Natural killer cell (primary cell): ENCODE measurements around the gene RRBP1. TPM values are rescaled to one million over a fixed set of nuclear protein-coding genes. Genes with fewer than 3 reads are reported as not detected.
A peak's percentile ranks its signal among the peaks of the same experiment; 100 is the strongest.

Experiments used
- ATAC-seq, 3 donors: fragments of 150-1000 bp in 2 of 3; fragments of 200-7000 bp in 1 of 3; cut with Tn5 transposase; 1 replicate in 1 of 3; 2 replicates in 2 of 3; pipeline ENCODE4 v1.10.0; 2021; ENCODE audit warnings: mild to moderate bottlenecking in 2 of 3, moderate library complexity in 2 of 3
- DNase-seq, 2 donors: peaks; one replicate each; pipeline versions ENCODE4 v3.0.0 to v3.0.0-alpha.2; 2013 to 2021; ENCODE audit warnings: mixed read lengths in 1 of 2
- H3K27ac ChIP-seq: one replicate; pipeline ENCODE4 v1.5.1; 2013; ENCODE audit warnings: mild to moderate bottlenecking, low read length
- H3K27me3 ChIP-seq: one replicate; pipeline ENCODE4 v1.6.1; 2013; ENCODE audit warnings: low read length; ENCODE audit not compliant: control insufficient read depth, insufficient read depth
- H3K36me3 ChIP-seq: one replicate; pipeline ENCODE4 v1.6.1; 2013; ENCODE audit warnings: low read length; ENCODE audit not compliant: control insufficient read depth, insufficient read depth
- H3K4me1 ChIP-seq: one replicate; pipeline ENCODE4 v1.6.1; 2013; ENCODE audit warnings: low read length; ENCODE audit not compliant: control insufficient read depth, insufficient read depth
- H3K4me3 ChIP-seq: one replicate; pipeline ENCODE4 v1.5.1; 2013; ENCODE audit warnings: low read length
- H3K9me3 ChIP-seq: one replicate; pipeline ENCODE4 v1.6.1; 2013; ENCODE audit warnings: low read length; ENCODE audit not compliant: control insufficient read depth, insufficient read depth
- H3K27ac Mint-ChIP-seq, 2 donors: one replicate each; pipeline ENCODE4 v1.8.0; 2022; ENCODE audit warnings: mild to moderate bottlenecking in 2 of 2, mixed read lengths in 2 of 2, moderate library complexity in 1 of 2
- H3K27me3 Mint-ChIP-seq, 2 donors: one replicate each; pipeline ENCODE4 v1.8.0; 2022; ENCODE audit warnings: low read depth in 2 of 2, mixed read lengths in 2 of 2
- H3K36me3 Mint-ChIP-seq: one replicate; pipeline ENCODE4 v1.8.0; 2022; ENCODE audit warnings: mixed read lengths
- H3K4me1 Mint-ChIP-seq, 2 donors: one replicate each; pipeline ENCODE4 v1.8.0; 2022; ENCODE audit warnings: mixed read lengths in 2 of 2
- H3K4me3 Mint-ChIP-seq: one replicate; pipeline ENCODE4 v1.8.0; 2022; ENCODE audit warnings: mild to moderate bottlenecking, moderate library complexity, mixed read lengths
- H3K9me3 Mint-ChIP-seq, 2 donors: one replicate each; pipeline ENCODE4 v1.8.0; 2022; ENCODE audit warnings: mixed read lengths in 2 of 2
- CTCF ChIP-seq: fragments of 200-600 bp; IDR thresholded peaks from one replicate; pipeline ENCODE4 v1.8.0; 2022; ENCODE audit warnings: antibody characterized with exemption
- WGBS: methylation state at CpG from one replicate; pipeline ENCODE4 v1.1.7; 2013; ENCODE audit warnings: missing lambda C conversion rate; ENCODE audit not compliant: insufficient coverage; 5-methylcytosine and 5-hydroxymethylcytosine counted together
- intact Hi-C: fragments of 100-400 bp; cut with micrococcal nuclease; formaldehyde crosslinking; loops from one replicate; pipeline ENCODE4 v1.14.2; 2022
- total RNA-seq, 4 donors: library from RNA; stranded (reverse); fragments of 120-200 nt in 1 of 4; gene quantifications; one replicate each; pipeline versions ENCODE4 v1.2.3 to v1.2.4, GENCODE V29; 2013 to 2022

Gene RRBP1
- total RNA-seq, 3 donors from 2014 or later (not counting 1 experiment from before 2014, with no cell fraction given) = 88.3 to 95.4 (median 90.1) TPM

GRCh38 chr20:17678886-17679285, 3.2 kb downstream of the RRBP1 start:
- H3K27me3 Mint-ChIP-seq = peaks cover 0 to 5% of the 10 kb centered on the region in 2 donors
- intact Hi-C loops = no loop called here
- peaks cover 47% of the 10 kb centered on the region in 2 donors for H3K4me1 Mint-ChIP-seq
- H3K4me1 ChIP-seq = peaks cover 19% of the 10 kb centered on the region
- no peaks in the 10 kb centered on the region for H3K36me3 Mint-ChIP-seq
- H3K27me3 ChIP-seq = no peaks in the 10 kb centered on the region
- DNase-seq = no peak
- no peak for ATAC-seq
- H3K4me3 Mint-ChIP-seq = no peak overlapping the region
- no peak overlapping the region for H3K4me3 ChIP-seq
- no peaks in the 10 kb centered on the region for H3K9me3 Mint-ChIP-seq
- H3K36me3 ChIP-seq = peaks cover 11% of the 10 kb centered on the region
- TF ChIP-seq CTCF = no peak
- peak overlapping the region; percentile 90 for H3K27ac Mint-ChIP-seq
- no peak overlapping the region for H3K27ac ChIP-seq
- WGBS = 100% methylated on average over 3 of the region's 3 CpGs
- H3K9me3 ChIP-seq = no peaks in the 10 kb centered on the region

GRCh38 chr20:17678295-17678694, 3.7 kb downstream of the RRBP1 start:
- H3K36me3 Mint-ChIP-seq = no peaks in the 10 kb centered on the region
- ATAC-seq (no peak), DNase-seq (no peak)
- no peaks in the 10 kb centered on the region for H3K27me3 Mint-ChIP-seq
- no peak overlapping the region for H3K27ac ChIP-seq
- H3K9me3 ChIP-seq = no peaks in the 10 kb centered on the region
- intact Hi-C loops = no loop called here
- H3K27ac Mint-ChIP-seq = peak overlapping the region; percentile 22 to 90
- WGBS = 81% methylated on average over 2 of the region's 2 CpGs
- no peaks in the 10 kb centered on the region for H3K27me3 ChIP-seq
- no peak overlapping the region for H3K4me3 ChIP-seq
- no peaks in the 10 kb centered on the region for H3K9me3 Mint-ChIP-seq
- peaks cover 11% of the 10 kb centered on the region for H3K36me3 ChIP-seq
- peaks cover 50 to 51% of the 10 kb centered on the region in 2 donors for H3K4me1 Mint-ChIP-seq
- TF ChIP-seq CTCF = no peak
- H3K4me1 ChIP-seq = peaks cover 19% of the 10 kb centered on the region
- no peak overlapping the region for H3K4me3 Mint-ChIP-seq

GRCh38 chr20:17676942-17677341, 5.1 kb downstream of the RRBP1 start:
- Histone ChIP-seq H3K4me3 (no peak overlapping the region), H3K4me1 (peaks cover 15% of the 10 kb centered on the region), H3K36me3 (peaks cover 11% of the 10 kb centered on the region), H3K9me3 (no peaks in the 10 kb centered on the region), H3K27me3 (no peaks in the 10 kb centered on the region), H3K27ac (no peak overlapping the region)
- WGBS = 100% methylated on average over 2 of the region's 2 CpGs
- H3K4me3 Mint-ChIP-seq = no peak overlapping the region
- TF ChIP-seq CTCF = no peak
- H3K27ac Mint-ChIP-seq = no peak overlapping the region
- no peaks in the 10 kb centered on the region for H3K27me3 Mint-ChIP-seq
- intact Hi-C loops = no loop called here
- H3K9me3 Mint-ChIP-seq = no peaks in the 10 kb centered on the region
- no peak for DNase-seq
- ATAC-seq = no peak
- peaks cover 42 to 54% of the 10 kb centered on the region in 2 donors for H3K4me1 Mint-ChIP-seq
- H3K36me3 Mint-ChIP-seq = no peaks in the 10 kb centered on the region

GRCh38 chr20:17676378-17676759, 5.7 kb downstream of the RRBP1 start:
- peaks cover 47 to 60% of the 10 kb centered on the region in 2 donors for H3K4me1 Mint-ChIP-seq
- H3K36me3 Mint-ChIP-seq = no peaks in the 10 kb centered on the region
- Histone ChIP-seq H3K36me3 (peaks cover 11% of the 10 kb centered on the region), H3K9me3 (no peaks in the 10 kb centered on the region), H3K27me3 (no peaks in the 10 kb centered on the region), H3K4me3 (no peak overlapping the region), H3K4me1 (peaks cover 20% of the 10 kb centered on the region), H3K27ac (no peak overlapping the region)
- ATAC-seq = no peak
- intact Hi-C loops = no loop called here
- DNase-seq = no peak
- H3K27ac Mint-ChIP-seq = peak overlapping the region in 1 of 2 donors; percentile 58
- H3K9me3 Mint-ChIP-seq = no peaks in the 10 kb centered on the region
- 100% methylated on average over 4 of the region's 4 CpGs for WGBS
- no peaks in the 10 kb centered on the region for H3K27me3 Mint-ChIP-seq
- no peak for TF ChIP-seq CTCF
- H3K4me3 Mint-ChIP-seq = no peak overlapping the region
